Omental fat pad (tissue), 4 donors: ENCODE results near the gene CDC42EP4. TPM values are rescaled to one million over a fixed set of nuclear protein-coding genes. Genes with fewer than 3 reads are reported as not detected.
A peak's percentile ranks its signal among the peaks of the same experiment; 100 is the strongest.

Experiments
- ATAC-seq: fragments of 150-250 bp; one replicate; pipeline ENCODE4 v1.9.1; 2016; ENCODE audit warnings: mild to moderate bottlenecking, moderate library complexity; ENCODE audit not compliant: low FRiP score
- DNase-seq: peaks from one replicate; pipeline ENCODE4 v3.0.0-alpha.2; 2019; ENCODE audit warnings: low spot score
- total RNA-seq, 4 donors: library from RNA; depleted of rRNA; stranded (reverse); fragments of >200 nt; gene quantifications; one replicate each; pipeline ENCODE4 v1.1.0, GENCODE V29; 2016
- TF ChIP-seq, protein P1 (sequence below), 3 donors: fragments of 450-650 bp; IDR thresholded peaks; one replicate each; pipeline ENCODE4 v1.5.1; 2016 to 2017; ENCODE audit warnings: antibody characterized with exemption in 3 of 3, mild to moderate bottlenecking in 3 of 3, moderate library complexity in 2 of 3

CDC42EP4 gene
- total RNA-seq, 4 donors from 2014 or later: 137 to 224 (median 181) TPM

DNA sequence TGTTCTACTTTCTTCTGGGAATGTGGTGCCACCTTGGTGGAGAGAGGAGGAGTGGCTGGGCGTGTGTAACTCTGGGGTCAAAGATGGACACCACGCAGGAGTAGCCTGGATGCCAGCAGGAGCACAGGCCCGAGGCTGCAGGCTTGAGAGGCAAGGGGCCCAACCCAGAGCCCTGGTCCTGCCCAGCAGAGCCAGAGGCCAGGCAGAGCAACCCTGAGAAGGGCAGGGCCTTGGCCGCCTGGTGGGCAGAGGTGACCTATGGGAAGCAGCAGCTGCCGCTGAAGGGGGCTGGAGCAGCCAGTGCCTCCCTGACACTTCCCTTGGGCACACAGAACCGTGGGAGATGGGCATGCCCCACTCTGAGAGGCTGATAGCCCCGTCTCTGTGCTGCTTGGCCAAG lies 32.1 kb downstream of the CDC42EP4 start:
- DNase-seq (no peak), ATAC-seq (no peak)
- TF ChIP-seq, protein P1, sequence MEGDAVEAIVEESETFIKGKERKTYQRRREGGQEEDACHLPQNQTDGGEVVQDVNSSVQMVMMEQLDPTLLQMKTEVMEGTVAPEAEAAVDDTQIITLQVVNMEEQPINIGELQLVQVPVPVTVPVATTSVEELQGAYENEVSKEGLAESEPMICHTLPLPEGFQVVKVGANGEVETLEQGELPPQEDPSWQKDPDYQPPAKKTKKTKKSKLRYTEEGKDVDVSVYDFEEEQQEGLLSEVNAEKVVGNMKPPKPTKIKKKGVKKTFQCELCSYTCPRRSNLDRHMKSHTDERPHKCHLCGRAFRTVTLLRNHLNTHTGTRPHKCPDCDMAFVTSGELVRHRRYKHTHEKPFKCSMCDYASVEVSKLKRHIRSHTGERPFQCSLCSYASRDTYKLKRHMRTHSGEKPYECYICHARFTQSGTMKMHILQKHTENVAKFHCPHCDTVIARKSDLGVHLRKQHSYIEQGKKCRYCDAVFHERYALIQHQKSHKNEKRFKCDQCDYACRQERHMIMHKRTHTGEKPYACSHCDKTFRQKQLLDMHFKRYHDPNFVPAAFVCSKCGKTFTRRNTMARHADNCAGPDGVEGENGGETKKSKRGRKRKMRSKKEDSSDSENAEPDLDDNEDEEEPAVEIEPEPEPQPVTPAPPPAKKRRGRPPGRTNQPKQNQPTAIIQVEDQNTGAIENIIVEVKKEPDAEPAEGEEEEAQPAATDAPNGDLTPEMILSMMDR (IDR thresholded peaks at IDR 0.05): no peak

DNA sequence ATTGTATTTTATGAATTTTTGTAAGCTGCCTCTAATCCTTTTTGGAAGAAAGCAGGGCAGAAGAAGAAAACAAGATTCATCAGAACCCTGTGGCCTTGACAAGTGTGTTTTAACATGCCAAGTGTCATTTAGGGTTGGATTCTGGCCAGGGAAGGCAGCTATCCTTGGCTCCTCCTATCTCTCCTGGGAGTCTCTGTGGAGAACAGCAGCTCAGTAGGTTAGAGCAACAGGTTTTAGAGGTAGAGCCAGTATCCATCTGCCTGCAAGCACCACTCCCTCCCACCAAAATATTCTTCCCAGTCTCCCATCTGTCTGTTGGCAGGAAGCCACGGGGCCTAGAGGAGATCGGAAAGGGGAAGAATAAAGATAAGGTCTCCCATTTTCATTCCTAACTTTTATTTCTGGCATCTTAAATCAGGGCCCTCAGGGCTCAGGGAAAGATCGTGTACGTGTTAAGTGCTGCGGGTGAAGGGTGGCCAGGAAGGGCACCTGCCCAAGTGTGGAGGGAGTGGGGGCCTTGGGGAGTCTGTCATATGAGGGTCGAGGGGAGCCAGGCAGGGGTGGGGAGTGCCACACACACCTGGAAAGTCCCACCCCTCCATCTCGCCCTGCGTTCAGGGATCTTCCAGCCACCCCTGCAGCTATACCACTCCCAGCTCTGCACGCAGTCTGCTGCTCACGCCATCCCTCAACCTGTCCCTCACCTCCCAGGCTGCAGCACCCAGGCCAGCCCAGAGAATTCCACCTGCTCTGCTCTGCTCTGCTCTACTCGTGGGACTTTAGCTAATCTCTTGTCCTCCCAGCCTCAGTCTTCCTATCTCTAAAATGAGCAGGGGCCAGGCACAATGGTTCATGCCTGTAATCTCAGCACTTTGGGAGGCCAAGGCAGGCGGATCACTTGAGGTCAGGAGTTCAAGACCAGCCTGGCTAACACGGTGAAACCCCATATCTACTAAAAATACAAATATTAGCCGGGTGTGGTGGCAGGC lies 33.0 kb downstream of the CDC42EP4 start:
- TF ChIP-seq, protein P1 (IDR thresholded peaks at IDR 0.05): no peak
- ATAC-seq: peak; percentile 42

DNA sequence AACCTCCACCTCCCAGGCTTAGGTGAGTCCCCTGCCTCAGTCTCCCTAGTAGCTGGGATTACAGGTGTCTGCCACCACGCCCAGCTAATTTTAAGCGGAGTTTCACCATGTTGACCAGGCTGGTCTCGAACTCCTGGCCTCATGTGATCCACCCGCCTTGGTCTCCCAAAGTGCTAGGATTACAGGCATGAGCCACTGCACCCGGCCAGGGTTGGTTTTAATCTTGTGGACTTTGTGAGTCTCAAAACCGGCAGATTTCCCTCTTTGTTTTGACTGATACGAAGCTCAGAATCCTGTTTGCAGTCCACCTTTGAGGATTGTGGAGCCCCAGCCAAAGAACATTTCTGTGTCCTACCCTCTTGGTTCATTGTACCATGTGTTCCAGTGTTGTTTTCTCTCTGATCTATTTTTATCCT lies 33.7 kb downstream of the CDC42EP4 start:
- TF ChIP-seq, protein P1 (IDR thresholded peaks at IDR 0.05): no peak
- ATAC-seq: no peak
- DNase-seq: no peak

More for the DNA sequence above, 33.0 kb downstream of the CDC42EP4 start:
- DNase-seq: no peak

DNA sequence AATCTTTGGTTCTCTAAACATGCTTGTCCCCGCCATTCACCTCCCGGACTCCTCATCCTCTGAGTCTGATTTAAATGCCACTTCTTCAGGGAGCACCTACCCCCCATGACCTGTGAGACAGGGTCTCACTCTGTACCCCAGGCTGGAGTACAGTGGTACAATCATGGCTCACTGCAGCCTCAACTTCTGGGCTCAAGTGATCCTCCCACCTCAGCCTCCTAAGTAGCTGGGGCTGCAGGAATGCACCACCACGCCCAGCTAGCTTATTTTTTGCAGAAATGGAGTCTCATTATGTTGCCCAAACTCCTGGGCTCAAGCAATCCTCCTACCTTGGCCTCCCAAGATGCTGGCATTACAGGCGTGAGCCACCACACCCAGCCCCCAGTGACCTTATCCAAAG lies 37.3 kb downstream of the CDC42EP4 start:
- ATAC-seq: no peak
- DNase-seq: no peak
- TF ChIP-seq, protein P1 (IDR thresholded peaks at IDR 0.05): no peak

DNA sequence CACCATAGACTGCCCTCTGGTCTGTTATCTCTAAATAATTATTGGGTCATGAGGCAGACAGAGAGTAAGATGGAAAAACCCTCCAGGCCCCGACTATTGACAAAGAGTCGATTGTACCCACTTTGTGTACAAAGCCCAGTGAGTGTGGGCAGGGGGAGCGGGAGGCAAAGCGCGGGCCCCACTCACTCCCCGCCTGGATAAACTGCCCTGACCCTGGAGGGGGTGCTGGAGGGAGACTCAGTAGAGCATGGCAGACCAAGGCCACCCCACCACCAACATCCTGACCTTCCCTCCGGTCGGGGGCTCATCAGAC lies 38.9 kb downstream of the CDC42EP4 start:
- ATAC-seq (no peak), DNase-seq (no peak)
- TF ChIP-seq, protein P1 (IDR thresholded peaks at IDR 0.05): no peak

DNA sequence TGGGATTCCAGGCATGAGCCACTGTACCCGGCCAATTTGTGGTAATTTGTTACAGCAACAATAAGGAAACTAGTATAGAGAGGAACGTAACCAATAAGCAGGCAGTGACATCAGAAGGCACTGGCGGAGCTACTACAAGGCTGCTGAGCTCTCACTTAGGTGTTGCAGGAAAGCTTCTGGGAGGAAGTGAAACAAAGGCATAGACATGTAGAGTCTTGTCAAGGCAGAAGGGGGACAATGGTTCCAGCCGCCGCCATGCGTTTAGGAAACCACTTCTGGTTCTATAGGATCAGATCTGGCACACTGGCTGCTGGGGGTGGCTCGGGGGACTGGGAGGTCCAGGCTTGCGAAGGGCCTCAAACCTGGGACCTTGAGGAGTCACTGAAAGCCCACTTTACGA lies 40.7 kb downstream of the CDC42EP4 start:
- DNase-seq (no peak), ATAC-seq (no peak)
- TF ChIP-seq, protein P1 (IDR thresholded peaks at IDR 0.05): no peak

DNA sequence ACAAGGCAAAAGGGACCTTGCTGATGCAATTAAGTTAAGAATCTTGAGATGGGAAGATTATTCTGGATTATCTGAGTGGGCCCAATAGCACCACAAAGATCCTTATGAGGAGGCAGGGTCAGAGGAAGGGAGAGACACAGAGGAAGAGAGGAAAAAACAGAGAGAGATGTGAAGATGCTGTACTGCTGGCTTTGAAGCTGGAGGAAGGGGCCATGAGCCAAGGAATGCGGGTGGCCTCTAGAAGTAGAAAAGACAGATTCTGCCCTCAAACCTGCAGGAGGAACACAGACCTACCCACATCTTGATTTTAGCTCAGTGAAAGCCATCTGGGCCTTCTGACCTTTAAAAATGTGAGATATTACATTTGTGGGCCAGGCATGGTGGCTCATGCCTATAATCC lies 42.0 kb downstream of the CDC42EP4 start:
- ATAC-seq (no peak), DNase-seq (no peak)
- TF ChIP-seq, protein P1 (IDR thresholded peaks at IDR 0.05): no peak
